ENCODE measurements around the gene COBL. TPM values are rescaled to one million over a fixed set of nuclear protein-coding genes. Genes with fewer than 3 reads are reported as not detected.
A peak's percentile ranks its signal among the peaks of the same experiment; 100 is the strongest.

COBL gene
- polyA plus RNA-seq, 1 donor, result 117 TPM

GRCh38 chr7:51058764-51059163 lies 257.8 kb downstream of the COBL start:
- DNase-seq (ENCODE audit: low read depth), result no peak

- DNase-seq (ENCODE audit: low read depth), result no peak
Measured at GRCh38 chr7:51055039-51055840, 261.4 kb downstream of the COBL start.

GRCh38 chr7:51054231-51054630 lies 262.4 kb downstream of the COBL start:
- DNase-seq (ENCODE audit: low read depth), result no peak

- no peak for DNase-seq (ENCODE audit: low read depth)
Measured at GRCh38 chr7:51053160-51053925, 263.3 kb downstream of the COBL start.

- DNase-seq (ENCODE audit: low read depth), result no peak
Measured at GRCh38 chr7:51046482-51046881, 270.1 kb downstream of the COBL start.

GRCh38 chr7:51046103-51046466 lies 270.5 kb downstream of the COBL start:
- no peak for DNase-seq (ENCODE audit: low read depth)

GRCh38 chr7:51045319-51046102 lies 271.1 kb downstream of the COBL start:
- DNase-seq (ENCODE audit: low read depth), result no peak

GRCh38 chr7:51043461-51043860 lies 273.1 kb downstream of the COBL start:
- DNase-seq (ENCODE audit: low read depth), result no peak

GRCh38 chr7:51040787-51041186 lies 275.8 kb downstream of the COBL start:
- DNase-seq (ENCODE audit: low read depth), result no peak

- DNase-seq (ENCODE audit: low read depth), result no peak
Measured at GRCh38 chr7:51038573-51038972, 278.0 kb downstream of the COBL start.

GRCh38 chr7:51035716-51036115 lies 280.9 kb downstream of the COBL start:
- DNase-seq (ENCODE audit: low read depth), result no peak

- no peak for DNase-seq (ENCODE audit: low read depth)
Measured at GRCh38 chr7:51034521-51035264, 281.9 kb downstream of the COBL start.

- DNase-seq (ENCODE audit: low read depth), result no peak
Measured at GRCh38 chr7:51033727-51034520, 282.7 kb downstream of the COBL start.

- DNase-seq (ENCODE audit: low read depth), result no peak
Measured at GRCh38 chr7:51031791-51032515, 284.7 kb downstream of the COBL start.

- no peak for DNase-seq (ENCODE audit: low read depth)
Measured at GRCh38 chr7:51031216-51031615, 285.4 kb downstream of the COBL start.

GRCh38 chr7:51029701-51030191 lies 286.9 kb downstream of the COBL start:
- peak; percentile 25 for DNase-seq (ENCODE audit: low read depth)

GRCh38 chr7:51029131-51029530 lies 287.5 kb downstream of the COBL start:
- DNase-seq (ENCODE audit: low read depth), result no peak

- DNase-seq (ENCODE audit: low read depth), result no peak
Measured at GRCh38 chr7:51027935-51028830, 288.4 kb downstream of the COBL start.

All from forelimb muscle (tissue), 1 donor.